B cell (primary cell): ENCODE results near the gene RAP1GAP. TPM values are rescaled to one million over a fixed set of nuclear protein-coding genes. Genes with fewer than 3 reads are reported as not detected.

ENCODE experiments used
- ATAC-seq: fragments of 200-7000 bp; cut with Tn5 transposase; one replicate; pipeline ENCODE4 v1.10.0; 2021; ENCODE audit warnings: low read depth, mild to moderate bottlenecking, moderate number of reproducible peaks, moderate library complexity
- CTCF ChIA-PET: fragments of 350-600 bp; sonication (Branson Sonifier 250); formaldehyde crosslinking; loops from one replicate; lab custom pipeline; 2021; ENCODE audit warnings: antibody characterized with exemption, inconsistent platforms; lab: Charles Lee
- POLR2A ChIA-PET: fragments of 350-600 bp; sonication (Branson Sonifier 250); formaldehyde crosslinking; loops from one replicate; lab custom pipeline; 2021; ENCODE audit warnings: antibody characterized with exemption; lab: Charles Lee
- DNase-seq: peaks from one replicate; pipeline ENCODE4 v3.0.0; 2013
- H2AFZ ChIP-seq: 2 replicates; pipeline ENCODE4 v1.6.1; 2012; ENCODE audit warnings: mild to moderate bottlenecking, low read depth, low read length; ENCODE audit not compliant: insufficient read depth, poor library complexity, severe bottlenecking
- H3K27ac ChIP-seq, 2 donors: 1 replicate in 1 of 2; 2 replicates in 1 of 2; pipeline ENCODE4 v1.5.1; 2012 to 2013; ENCODE audit warnings: low read length in 2 of 2, mild to moderate bottlenecking in 2 of 2, moderate library complexity in 1 of 2
- H3K27me3 ChIP-seq, 4 experiments: fragments of 200-600 bp in 1 of 4; sonication (generic) in 1 of 4; replicated peaks in 1 of 4; 1 replicate in 2 of 4; 2 replicates in 2 of 4; pipeline versions ENCODE4 v1.6.1 to v1.7.0; 2013 to 2016; ENCODE audit warnings: low read length in 3 of 4, mild to moderate bottlenecking in 2 of 4, mixed read lengths in 1 of 4, moderate library complexity in 1 of 4; ENCODE audit not compliant: insufficient read depth in 4 of 4, control insufficient read depth in 3 of 4; ENCODE audit errors: control extremely low read depth in 1 of 4
- H3K36me3 ChIP-seq, 2 experiments: replicated peaks in 1 of 2; 1 replicate in 1 of 2; 2 replicates in 1 of 2; pipeline versions ENCODE4 v1.6.1 to v1.7.1; 2013; ENCODE audit warnings: low read length in 1 of 2; ENCODE audit not compliant: insufficient read depth in 2 of 2, control insufficient read depth in 1 of 2; ENCODE audit errors: control extremely low read depth in 1 of 2, extremely low read depth in 1 of 2
- H3K4me1 ChIP-seq, 2 donors: fragments of 200-600 bp in 1 of 2; sonication (generic) in 1 of 2; 1 replicate in 1 of 2; 2 replicates in 1 of 2; pipeline versions ENCODE4 v1.5.1 to v1.6.1; 2013 to 2017; ENCODE audit warnings: low read length in 2 of 2; ENCODE audit not compliant: control insufficient read depth in 2 of 2, insufficient read depth in 2 of 2
- H3K4me2 ChIP-seq: replicated peaks from 2 replicates; pipeline ENCODE3; 2012; ENCODE audit warnings: mild to moderate bottlenecking, low read depth, low read length; ENCODE audit not compliant: poor library complexity, severe bottlenecking
- H3K4me3 ChIP-seq, 5 experiments: fragments of 200-600 bp in 1 of 5; sonication (generic) in 1 of 5; 1 replicate in 3 of 5; 2 replicates in 2 of 5; pipeline versions ENCODE4 v1.5.1 to v1.7.0; 2011 to 2016; ENCODE audit warnings: low read length in 4 of 5, mild to moderate bottlenecking in 4 of 5, low read depth in 2 of 5, control low read depth in 1 of 5, moderate library complexity in 1 of 5; ENCODE audit not compliant: insufficient read depth in 1 of 5; ENCODE audit errors: control extremely low read depth in 1 of 5, extremely low read depth in 1 of 5
- H3K79me2 ChIP-seq: fragments of 200-600 bp; sonication (generic); one replicate; pipeline ENCODE4 v1.6.0; 2016; ENCODE audit warnings: low read length; ENCODE audit not compliant: control insufficient read depth, insufficient read depth
- H3K9ac ChIP-seq: fragments of 200-600 bp; sonication (generic); 2 replicates; pipeline ENCODE4 v1.6.1; 2017; ENCODE audit warnings: mild to moderate bottlenecking, low read length, moderate library complexity
- H3K9me3 ChIP-seq, 3 donors: one replicate each; pipeline versions ENCODE4 v1.6.1 to v1.7.1; 2013; ENCODE audit warnings: low read length in 2 of 3; ENCODE audit not compliant: control insufficient read depth in 2 of 3, insufficient read depth in 1 of 3; ENCODE audit errors: control extremely low read depth in 1 of 3
- H4K20me1 ChIP-seq: 2 replicates; pipeline ENCODE4 v1.6.0; 2012; ENCODE audit warnings: mild to moderate bottlenecking, low read length; ENCODE audit not compliant: insufficient read depth, control insufficient read depth, poor library complexity, severe bottlenecking
- H3K27ac Mint-ChIP-seq: one replicate; pipeline ENCODE4 v1.8.0; 2021; ENCODE audit warnings: mixed read lengths
- H3K27me3 Mint-ChIP-seq: one replicate; pipeline ENCODE4 v1.8.0; 2021; ENCODE audit warnings: mixed read lengths
- H3K4me1 Mint-ChIP-seq: one replicate; pipeline ENCODE4 v1.8.0; 2021; ENCODE audit warnings: mixed read lengths
- H3K4me3 Mint-ChIP-seq: one replicate; pipeline ENCODE4 v1.8.0; 2021; ENCODE audit warnings: mixed read lengths
- H3K9me3 Mint-ChIP-seq: one replicate; pipeline ENCODE4 v1.8.0; 2022; ENCODE audit warnings: mixed read lengths; ENCODE audit not compliant: insufficient read depth
- CTCF ChIP-seq: fragments of 200-600 bp; IDR thresholded peaks from one replicate; pipeline ENCODE4 v1.8.0; 2022; ENCODE audit warnings: antibody characterized with exemption, mild to moderate bottlenecking
- EZH2 ChIP-seq: IDR thresholded peaks from 2 replicates; pipeline ENCODE4 v1.6.1; 2012; ENCODE audit warnings: borderline replicate concordance, low read depth, mild to moderate bottlenecking, moderate library complexity, low read length; ENCODE audit not compliant: insufficient read depth, poor library complexity, severe bottlenecking
- WGBS: methylation state at CpG from one replicate; pipeline ENCODE4 v1.1.5; 2013; ENCODE audit warnings: missing lambda C conversion rate; ENCODE audit not compliant: insufficient coverage; 5-methylcytosine and 5-hydroxymethylcytosine counted together
- intact Hi-C: fragments of 100-400 bp; cut with micrococcal nuclease; formaldehyde crosslinking; loops from one replicate; pipeline ENCODE4 v1.10.0; 2022
- polyA plus RNA-seq: library from polyadenylated mRNA; depleted of rRNA; stranded (reverse); fragments of >200 nt; gene quantifications from 2 replicates; pipeline ENCODE4 v1.2.3, GENCODE V29; 2012
- total RNA-seq, 2 donors: library from RNA; stranded (reverse); fragments of 120-200 nt in 1 of 2; gene quantifications; 1 replicate in 1 of 2; 2 replicates in 1 of 2; pipeline versions ENCODE4 v1.2.3 to v1.2.4, GENCODE V29; 2013 to 2022

RAP1GAP gene
- total and polyA plus RNA-seq, 2 donors (not counting 1 experiment from before 2014, with no cell fraction given) = 0.07 to 0.09 TPM

GRCh38 chr1:21559788-21560567, 109.2 kb downstream of the RAP1GAP start:
- no peak overlapping the region for H3K27ac ChIP-seq
- ATAC-seq (no peak), DNase-seq (no peak)
- no peaks in the 10 kb centered on the region for H3K36me3 ChIP-seq
- ChIA-PET CTCF (interaction anchor here (1.3 kb wide), 1 partner anchor 24 kb away, joined by 3 read pairs; no protein-coding TSS in a partner anchor), POLR2A (no interaction called here)
- Mint-ChIP-seq H3K27me3 (peaks cover 3% of the 10 kb centered on the region), H3K4me3 (no peak overlapping the region), H3K9me3 (no peaks in the 10 kb centered on the region), H3K27ac (no peak overlapping the region), H3K4me1 (no peaks in the 10 kb centered on the region)
- WGBS = 100% methylated on average over 1 of the region's 5 CpGs
- H3K9ac ChIP-seq = no peak overlapping the region
- H3K4me2 ChIP-seq = no peak overlapping the region
- H3K4me3 ChIP-seq = no peak overlapping the region
- no peaks in the 10 kb centered on the region for H3K27me3 ChIP-seq
- H3K4me1 ChIP-seq = no peaks in the 10 kb centered on the region
- TF ChIP-seq EZH2 (no peak), CTCF (no peak)
- no peaks in the 10 kb centered on the region for H3K9me3 ChIP-seq
- H4K20me1 ChIP-seq = no peaks in the 10 kb centered on the region
- no peaks in the 10 kb centered on the region for H3K79me2 ChIP-seq
- intact Hi-C loops = no loop called here
- no peak overlapping the region for H2AFZ ChIP-seq
